ENCODE measurements around the gene ELK1.

Gene ELK1

GRCh38 chrX:47644557-47645091, 5.7 kb downstream of the ELK1 start:
- DNase-seq, result no peak

DNA sequence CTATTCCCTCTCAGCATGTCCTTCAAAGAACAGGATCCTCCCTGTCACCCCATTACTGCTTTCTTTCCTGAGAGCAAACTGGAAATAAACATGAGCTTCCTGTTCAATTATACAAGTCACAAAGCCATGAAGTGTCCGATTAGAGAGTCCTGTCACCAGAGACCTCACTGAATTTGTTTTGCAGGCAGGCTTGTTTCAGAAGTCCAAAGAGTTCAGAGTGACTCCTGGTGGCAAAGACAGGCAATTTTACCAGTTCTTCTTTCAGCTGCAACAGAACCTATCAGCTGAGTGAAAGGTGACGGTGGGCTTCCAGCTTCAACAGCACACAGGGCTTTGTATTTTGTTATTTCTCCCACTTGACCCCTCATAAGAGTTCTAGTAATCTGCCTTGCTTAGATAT, 6.4 kb downstream of the ELK1 start:
- no peak for DNase-seq

DNA sequence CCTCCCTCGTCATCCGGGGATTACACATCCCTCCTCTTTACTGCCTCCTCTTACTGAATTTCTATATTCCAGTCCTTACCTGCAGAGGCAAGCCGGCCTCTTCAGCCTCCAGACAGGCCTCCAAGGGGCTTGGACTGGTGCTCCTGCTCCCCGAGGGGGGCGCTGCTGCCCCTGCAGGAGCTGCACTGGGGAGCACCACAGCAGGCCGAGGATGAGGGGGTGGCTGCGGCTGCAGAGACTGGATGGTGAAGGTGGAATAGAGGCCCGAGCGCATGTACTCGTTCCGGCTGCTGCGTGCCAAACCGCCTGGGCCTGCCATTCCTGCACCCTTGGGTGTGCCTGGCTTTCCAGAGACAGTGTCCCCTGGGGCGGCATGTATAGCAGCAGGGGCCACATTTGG, 11.5 kb downstream of the ELK1 start:
- no peak for DNase-seq

- DNase-seq, result no peak
Measured at GRCh38 chrX:47637546-47638195, 12.7 kb downstream of the ELK1 start.

GRCh38 chrX:47634871-47635575, 15.3 kb downstream of the ELK1 start:
- DNase-seq, result no peak

GRCh38 chrX:47633689-47634590, 16.4 kb downstream of the ELK1 start:
- no peak for DNase-seq

DNA sequence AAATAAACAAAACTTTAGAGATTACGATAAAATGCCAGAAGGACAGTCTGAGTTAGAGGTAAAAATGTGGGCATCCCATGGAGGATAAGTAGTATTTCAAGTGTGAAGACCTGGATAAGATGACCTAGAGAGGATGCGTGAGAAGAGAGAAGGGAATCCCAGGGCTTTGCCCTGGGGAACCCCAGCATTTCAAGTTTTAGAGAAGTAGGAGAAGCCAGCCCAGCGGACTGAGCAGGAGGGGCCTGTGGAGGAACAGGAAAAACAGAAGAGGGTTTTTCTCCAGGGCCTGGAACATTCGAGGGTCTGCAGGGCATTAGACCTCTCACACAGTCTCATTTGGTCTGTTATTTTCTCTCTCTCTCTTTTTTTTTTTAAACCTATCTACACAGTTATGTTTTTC, 17.7 kb downstream of the ELK1 start:
- DNase-seq, result no peak

GRCh38 chrX:47631676-47632075, 18.7 kb downstream of the ELK1 start:
- DNase-seq, result no peak

DNA sequence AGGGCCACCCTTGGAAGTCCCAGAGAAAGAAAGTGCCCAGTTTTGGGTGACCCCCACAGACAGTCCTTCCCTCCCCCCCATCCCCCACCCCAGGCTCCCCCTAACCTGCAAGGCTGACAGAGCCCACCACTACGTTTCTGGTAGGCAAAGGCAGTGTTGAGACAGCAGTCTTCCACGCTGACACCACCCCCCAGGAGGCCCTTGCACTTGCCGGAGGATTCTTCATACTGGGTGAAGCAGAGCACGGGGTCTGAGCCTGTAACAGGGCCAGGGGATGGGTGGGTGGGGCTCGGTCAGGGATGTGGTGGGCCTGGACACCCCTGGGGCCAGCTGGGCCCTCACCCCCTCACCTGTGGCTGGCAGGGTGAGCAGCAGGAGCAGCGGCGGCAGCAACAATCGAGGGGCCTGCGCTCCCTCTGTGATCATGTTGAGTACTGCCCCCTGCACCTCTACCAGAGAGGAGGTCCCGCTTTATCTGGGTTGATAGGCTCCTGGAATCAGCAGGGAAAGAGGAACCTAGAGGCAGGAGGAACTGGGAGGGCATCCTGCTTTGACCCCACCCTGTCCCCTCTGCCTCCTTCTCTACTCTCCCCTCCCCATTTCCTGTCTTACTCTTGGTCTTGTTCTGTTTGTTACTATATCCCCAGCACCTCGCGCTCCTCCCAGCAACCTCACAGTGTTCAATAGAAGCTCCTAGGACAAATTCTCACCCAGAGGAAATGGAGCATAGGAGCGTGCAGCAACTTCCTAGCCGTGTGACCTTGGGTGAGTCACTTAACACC, 20.8 kb downstream of the ELK1 start, which contains the start of gene CFP:
CFP (minus strand) TSS at position 512 of the 782 bp plus-strand sequence; CDS start at position 426, 86 bp downstream.
- no peak for DNase-seq

GRCh38 chrX:47628982-47629381, 21.4 kb downstream of the ELK1 start:
- no peak for DNase-seq

GRCh38 chrX:47625365-47625764, 25.0 kb downstream of the ELK1 start:
- no peak for DNase-seq

GRCh38 chrX:47623540-47624027, 26.8 kb downstream of the ELK1 start:
- peak; percentile 69 for DNase-seq

- no peak for DNase-seq
Measured at GRCh38 chrX:47621851-47622250, 28.5 kb downstream of the ELK1 start.

- no peak for DNase-seq
Measured at GRCh38 chrX:47620303-47620685, 30.1 kb downstream of the ELK1 start.

DNA sequence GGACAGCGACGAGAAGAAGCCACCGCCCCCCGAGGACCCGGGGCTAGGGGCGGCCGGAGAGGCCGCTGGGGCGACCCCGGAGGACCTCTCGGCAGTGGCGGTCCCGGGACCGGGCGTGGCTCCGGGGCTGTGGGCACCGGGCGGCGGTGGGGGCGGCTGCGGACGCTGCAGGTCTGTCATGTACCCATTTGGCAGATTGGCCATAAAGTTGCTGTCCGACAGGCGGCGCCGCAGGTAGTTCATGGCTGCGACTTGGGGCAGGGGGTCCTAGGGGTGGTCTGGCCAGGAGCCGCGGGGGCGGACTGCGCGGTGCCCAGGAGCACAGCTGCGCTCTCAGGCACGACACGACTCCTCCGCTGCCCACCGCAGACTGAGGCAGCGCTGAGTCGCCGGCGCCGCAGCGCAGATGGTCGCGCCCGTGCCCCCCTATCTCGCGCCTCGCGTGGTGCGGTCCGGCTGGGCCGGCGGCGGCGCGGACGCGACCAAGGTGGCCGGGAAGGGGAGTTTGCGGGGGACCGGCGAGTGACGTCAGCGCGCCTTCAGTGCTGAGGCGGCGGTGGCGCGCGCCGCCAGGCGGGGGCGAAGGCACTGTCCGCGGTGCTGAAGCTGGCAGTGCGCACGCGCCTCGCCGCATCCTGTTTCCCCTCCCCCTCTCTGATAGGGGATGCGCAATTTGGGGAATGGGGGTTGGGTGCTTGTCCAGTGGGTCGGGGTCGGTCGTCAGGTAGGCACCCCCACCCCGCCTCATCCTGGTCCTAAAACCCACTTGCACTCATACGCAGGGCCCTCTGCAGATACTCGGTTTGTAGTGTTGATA, 30.7 kb downstream of the ELK1 start, which contains the start of gene SYN1:
SYN1 (minus strand) TSS at position 372 of the 817 bp plus-strand sequence; CDS start at position 243, 129 bp downstream.
- peak; percentile 76 for DNase-seq

- DNase-seq, result no peak
Measured at GRCh38 chrX:47618923-47619485, 31.4 kb downstream of the ELK1 start.

- no peak for DNase-seq
Measured at GRCh38 chrX:47614618-47615017, 35.7 kb downstream of the ELK1 start.

DNA sequence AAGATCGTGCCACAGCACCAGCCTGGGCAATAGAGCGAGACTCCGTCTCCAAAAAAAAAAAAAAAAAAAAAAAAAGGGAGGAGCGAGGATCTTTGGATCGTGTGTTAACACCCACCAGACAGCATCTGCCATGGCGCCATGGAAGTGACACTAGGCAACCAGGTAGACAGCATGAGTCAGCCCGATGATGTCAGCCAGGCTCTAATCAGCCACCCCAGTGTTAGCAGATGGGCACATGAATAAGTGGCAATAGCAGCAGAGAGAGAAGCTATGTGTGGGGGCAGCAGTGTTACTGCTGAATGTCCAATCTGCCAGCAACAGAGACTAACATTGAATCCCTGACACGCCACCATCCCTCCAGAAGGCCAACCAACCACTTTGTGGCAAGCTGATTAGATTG, 37.3 kb downstream of the ELK1 start:
- DNase-seq, result no peak

DNA sequence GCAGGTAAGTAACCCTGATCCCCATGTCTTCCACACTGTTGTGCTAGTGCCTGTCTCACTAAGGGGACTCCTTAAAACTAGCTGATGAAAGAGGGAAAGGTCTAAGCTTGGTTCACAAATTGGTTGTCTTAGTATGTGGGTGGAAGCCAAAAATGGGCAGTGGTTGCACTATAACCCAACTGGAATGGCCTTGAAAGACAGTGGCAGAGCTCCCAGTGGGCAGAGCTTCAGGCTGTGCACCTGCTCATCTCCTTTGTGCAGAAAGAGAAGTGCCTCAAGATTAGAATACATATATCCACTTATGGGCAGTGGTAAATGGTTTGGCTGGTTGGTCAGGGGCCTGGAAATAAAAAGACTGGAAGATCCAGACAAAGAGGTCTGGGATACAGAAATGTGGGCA, 37.9 kb downstream of the ELK1 start:
- DNase-seq, result no peak

DNA sequence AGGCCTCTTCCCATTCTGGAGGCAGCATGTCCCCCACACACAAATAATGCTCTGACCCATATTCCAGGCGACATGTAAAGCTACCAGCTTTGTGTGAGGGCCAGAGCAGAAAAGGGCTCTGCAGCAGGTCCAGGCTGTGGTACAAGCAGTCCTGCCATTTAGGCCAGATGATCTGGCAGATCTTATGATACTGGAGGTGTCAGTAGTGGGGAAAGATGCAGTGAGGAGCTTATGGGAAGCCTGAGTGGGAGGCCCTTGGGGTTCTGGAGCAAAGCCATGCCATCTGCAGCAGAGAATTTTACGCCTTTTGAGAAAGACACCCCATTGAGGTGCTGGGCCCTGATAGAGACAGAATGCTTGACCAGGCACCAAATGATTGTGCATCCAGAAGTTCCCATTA, 38.4 kb downstream of the ELK1 start:
- DNase-seq, result no peak

- no peak for DNase-seq
Measured at GRCh38 chrX:47611489-47611888, 38.9 kb downstream of the ELK1 start.

Measured in NCI-H1105 (cell line).